GM19240 (cell line): Measurements from ENCODE around the gene ZNF365.
"Not testable (repeated sequence)": the region's sequence is repeated elsewhere in the genome, so short reads cannot be mapped to it uniquely, and the experiment has no call there.

Source experiments
- DNase-seq: peaks from one replicate; pipeline ENCODE4 v3.0.0; 2011; ENCODE audit warnings: low spot score; ENCODE audit not compliant: insufficient read length

The ZNF365 gene

GRCh38 chr10:62377026-62377415 lies 2.9 kb downstream of the ZNF365 start:
- DNase-seq = no peak

- no peak for DNase-seq
Measured at GRCh38 chr10:62377966-62378365, 3.8 kb downstream of the ZNF365 start.

- not testable (repeated sequence) for DNase-seq
Measured at GRCh38 chr10:62378877-62379276, 4.7 kb downstream of the ZNF365 start.

- no peak for DNase-seq
Measured at GRCh38 chr10:62379394-62379793, 5.2 kb downstream of the ZNF365 start.

GRCh38 chr10:62380016-62380415 lies 5.8 kb downstream of the ZNF365 start:
- no peak for DNase-seq

- DNase-seq = no peak
Measured at GRCh38 chr10:62381385-62382102, 7.4 kb downstream of the ZNF365 start.

GRCh38 chr10:62382831-62383230 lies 8.7 kb downstream of the ZNF365 start:
- DNase-seq = no peak

- no peak for DNase-seq
Measured at GRCh38 chr10:62384057-62384446, 9.9 kb downstream of the ZNF365 start.

- no peak for DNase-seq
Measured at GRCh38 chr10:62384447-62385081, 10.4 kb downstream of the ZNF365 start.

GRCh38 chr10:62386356-62387320 lies 12.5 kb downstream of the ZNF365 start:
- no peak for DNase-seq

- DNase-seq = no peak
Measured at GRCh38 chr10:62388328-62388727, 14.2 kb downstream of the ZNF365 start.

- no peak for DNase-seq
Measured at GRCh38 chr10:62390497-62391176, 16.5 kb downstream of the ZNF365 start.

GRCh38 chr10:62393237-62393636 lies 19.1 kb downstream of the ZNF365 start:
- DNase-seq = no peak

- DNase-seq = no peak
Measured at GRCh38 chr10:62394556-62395018, 20.4 kb downstream of the ZNF365 start.

GRCh38 chr10:62395892-62396291 lies 21.7 kb downstream of the ZNF365 start:
- no peak for DNase-seq

GRCh38 chr10:62396864-62397263 lies 22.7 kb downstream of the ZNF365 start:
- no peak for DNase-seq

GRCh38 chr10:62399211-62399610 lies 25.0 kb downstream of the ZNF365 start:
- DNase-seq = no peak

- no peak for DNase-seq
Measured at GRCh38 chr10:62402508-62402907, 28.3 kb downstream of the ZNF365 start.

- not testable (repeated sequence) for DNase-seq
Measured at GRCh38 chr10:62410528-62410927, 36.4 kb downstream of the ZNF365 start.

- not testable (repeated sequence) for DNase-seq
Measured at GRCh38 chr10:62410934-62411333, 36.8 kb downstream of the ZNF365 start.

- no peak for DNase-seq
Measured at GRCh38 chr10:62413048-62413447, 38.9 kb downstream of the ZNF365 start.
